ENCODE results near the gene ISL2. TPM values are rescaled to one million over a fixed set of nuclear protein-coding genes. Genes with fewer than 3 reads are reported as not detected.

The ISL2 gene
- total and polyA plus RNA-seq, 9 of the 15 experiments (the other 6 are each of a cell fraction or from before 2014, with no cell fraction given), result 0.15 to 23.7 (median 4.0) TPM

DNA sequence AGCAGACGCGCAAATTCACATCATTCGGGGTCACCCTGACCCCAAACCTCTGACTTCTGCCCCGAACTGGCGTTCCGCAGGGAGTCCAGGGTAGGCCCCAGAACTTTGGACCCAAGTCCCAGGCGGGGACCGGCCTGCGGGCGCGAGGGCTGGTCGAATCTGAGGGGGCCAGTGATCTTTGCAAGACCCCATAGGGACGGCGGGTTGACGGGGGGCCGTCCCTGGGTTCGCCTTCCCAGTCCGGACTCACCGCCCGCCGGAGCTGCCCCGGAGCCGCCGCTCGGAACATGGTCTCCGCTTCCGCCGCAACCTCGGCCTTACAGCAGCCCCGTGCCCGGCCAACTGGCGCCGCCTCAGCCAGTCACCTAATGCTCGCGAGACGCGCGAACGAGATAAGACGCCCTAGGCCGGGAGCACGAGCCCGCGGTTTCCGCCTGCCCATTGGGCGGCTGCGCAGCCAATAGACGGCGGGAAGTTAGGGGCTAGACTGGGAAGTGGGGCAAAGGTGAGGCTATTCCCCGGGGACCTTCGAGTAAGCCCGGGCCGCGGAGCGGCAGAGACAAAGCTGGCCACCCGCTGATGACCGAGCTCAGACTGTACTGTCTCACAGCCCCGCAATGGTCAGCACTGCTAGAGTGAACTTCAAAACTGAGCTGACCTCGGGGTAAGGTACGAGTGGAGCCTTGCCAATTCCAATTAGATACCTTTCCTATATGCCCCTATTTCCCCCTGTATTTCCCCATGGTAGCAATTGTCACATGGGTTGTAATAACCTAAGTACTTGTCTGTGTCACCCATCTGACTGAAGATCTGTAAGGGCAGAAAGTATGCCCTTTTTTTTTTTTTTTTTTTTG is 25.2 kb upstream of the ISL2 start, which contains the start of gene ETFA (continued):
- TF ChIP-seq RERE (CRISPR knock-in tag; IDR thresholded peaks at IDR 0.05; ENCODE audit: borderline replicate concordance) (no peak), ZNF561 (CRISPR knock-in tag; conservative IDR thresholded peaks at IDR 0.05) (no peak), XRCC5 (IDR thresholded peaks at IDR 0.05; ENCODE audit: low read depth, low read length) (0 out of 2 replicates have a peak, but pooled peaks have one; percentile 19), HMG20B (CRISPR knock-in tag; IDR thresholded peaks at IDR 0.05) (no peak), RB1 (IDR thresholded peaks at IDR 0.05; ENCODE audit: low read depth) (peak; percentile 76), E2F8 (IDR thresholded peaks at IDR 0.05; ENCODE audit: low read depth, partially characterized antibody) (peak; percentile 36), RNF2 (IDR thresholded peaks at IDR 0.05) (peak; percentile 59; the same call in 1 of the 2 replicates), ZBTB2 (IDR thresholded peaks at IDR 0.05) (no peak)
- TF ChIP-seq, protein P1, sequence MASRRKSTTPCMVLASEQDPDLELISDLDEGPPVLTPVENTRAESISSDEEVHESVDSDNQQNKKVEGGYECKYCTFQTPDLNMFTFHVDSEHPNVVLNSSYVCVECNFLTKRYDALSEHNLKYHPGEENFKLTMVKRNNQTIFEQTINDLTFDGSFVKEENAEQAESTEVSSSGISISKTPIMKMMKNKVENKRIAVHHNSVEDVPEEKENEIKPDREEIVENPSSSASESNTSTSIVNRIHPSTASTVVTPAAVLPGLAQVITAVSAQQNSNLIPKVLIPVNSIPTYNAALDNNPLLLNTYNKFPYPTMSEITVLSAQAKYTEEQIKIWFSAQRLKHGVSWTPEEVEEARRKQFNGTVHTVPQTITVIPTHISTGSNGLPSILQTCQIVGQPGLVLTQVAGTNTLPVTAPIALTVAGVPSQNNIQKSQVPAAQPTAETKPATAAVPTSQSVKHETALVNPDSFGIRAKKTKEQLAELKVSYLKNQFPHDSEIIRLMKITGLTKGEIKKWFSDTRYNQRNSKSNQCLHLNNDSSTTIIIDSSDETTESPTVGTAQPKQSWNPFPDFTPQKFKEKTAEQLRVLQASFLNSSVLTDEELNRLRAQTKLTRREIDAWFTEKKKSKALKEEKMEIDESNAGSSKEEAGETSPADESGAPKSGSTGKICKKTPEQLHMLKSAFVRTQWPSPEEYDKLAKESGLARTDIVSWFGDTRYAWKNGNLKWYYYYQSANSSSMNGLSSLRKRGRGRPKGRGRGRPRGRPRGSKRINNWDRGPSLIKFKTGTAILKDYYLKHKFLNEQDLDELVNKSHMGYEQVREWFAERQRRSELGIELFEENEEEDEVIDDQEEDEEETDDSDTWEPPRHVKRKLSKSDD (conservative IDR thresholded peaks at IDR 0.05; ENCODE audit: low read length), result peak; percentile 92; the same call in 1 of the 2 replicates
